HG02571 (cell line): ENCODE measurements around the gene SLC45A1.
"Not testable (repeated sequence)": the region's sequence is repeated elsewhere in the genome, so short reads cannot be mapped to it uniquely, and the experiment has no call there.

Experiments
- ATAC-seq: cut with Tn5 transposase; IDR thresholded peaks from one replicate; pipeline ENCODE4 v1.9.1; 2021; ENCODE audit warnings: mild to moderate bottlenecking, moderate library complexity; ENCODE audit not compliant: unreplicated experiment

The SLC45A1 gene

DNA sequence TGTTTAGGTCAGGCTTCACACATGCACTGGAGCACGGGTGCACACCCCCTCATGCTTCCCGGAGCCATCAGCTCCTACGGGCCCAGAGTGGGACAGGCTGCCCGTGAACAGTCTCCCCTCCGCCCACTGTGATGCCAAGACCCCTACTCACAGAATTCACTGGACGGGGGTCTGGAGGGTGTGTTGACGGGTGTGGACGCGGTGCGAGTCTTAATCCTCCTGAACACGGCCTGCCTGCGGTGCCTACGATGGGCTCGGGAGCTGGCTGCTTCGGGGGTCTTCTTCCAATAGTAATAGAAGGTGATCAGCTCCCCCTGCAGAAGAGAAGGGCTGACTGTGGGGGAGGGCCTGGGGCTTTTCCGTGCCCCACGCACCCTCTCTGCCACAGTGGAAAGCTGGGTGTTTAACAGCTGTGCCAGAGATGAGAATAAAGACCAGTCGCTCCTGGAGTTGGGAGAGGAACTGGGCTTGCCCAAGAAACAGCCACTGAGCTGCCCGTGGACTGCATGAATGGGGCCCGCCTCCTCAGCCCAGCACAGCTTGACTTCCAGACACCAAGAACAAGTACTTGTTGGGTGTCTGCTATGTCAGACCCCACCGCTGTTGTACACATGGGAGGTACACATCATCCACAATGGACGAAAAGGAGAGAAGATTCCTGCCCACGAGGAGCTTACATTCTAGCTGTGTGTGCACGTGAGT lies 47.9 kb downstream of the SLC45A1 start:
- no peak for ATAC-seq

DNA sequence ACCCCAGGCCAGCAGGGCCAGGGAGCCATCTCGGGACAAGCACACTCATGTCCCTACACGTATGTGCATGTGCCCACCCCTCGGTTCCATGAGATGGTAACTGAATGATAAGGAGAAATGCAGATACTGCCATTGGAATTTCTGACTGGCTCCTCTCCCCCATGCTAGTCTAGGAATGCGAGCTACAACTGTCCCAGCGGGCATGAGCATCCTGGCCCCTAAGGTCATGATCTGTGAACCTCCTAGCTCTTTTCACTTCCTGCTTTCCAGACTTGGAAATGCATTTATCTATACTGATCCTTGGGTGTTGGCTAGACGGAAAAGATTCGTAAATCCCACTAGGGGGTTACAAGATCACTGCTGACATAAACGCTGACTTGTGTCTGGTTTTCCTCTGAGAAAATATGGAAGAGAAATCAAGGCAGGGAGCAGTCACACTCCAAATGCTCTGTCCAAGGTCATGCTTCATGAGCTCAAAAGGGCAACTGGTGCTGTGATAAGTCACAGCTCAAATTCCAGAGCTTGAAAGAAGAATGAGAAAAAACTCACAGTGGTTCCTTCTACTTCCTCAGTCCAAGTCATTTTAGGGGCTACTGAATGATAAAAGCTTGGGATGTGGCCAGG lies 49.8 kb downstream of the SLC45A1 start:
- ATAC-seq = no peak

DNA sequence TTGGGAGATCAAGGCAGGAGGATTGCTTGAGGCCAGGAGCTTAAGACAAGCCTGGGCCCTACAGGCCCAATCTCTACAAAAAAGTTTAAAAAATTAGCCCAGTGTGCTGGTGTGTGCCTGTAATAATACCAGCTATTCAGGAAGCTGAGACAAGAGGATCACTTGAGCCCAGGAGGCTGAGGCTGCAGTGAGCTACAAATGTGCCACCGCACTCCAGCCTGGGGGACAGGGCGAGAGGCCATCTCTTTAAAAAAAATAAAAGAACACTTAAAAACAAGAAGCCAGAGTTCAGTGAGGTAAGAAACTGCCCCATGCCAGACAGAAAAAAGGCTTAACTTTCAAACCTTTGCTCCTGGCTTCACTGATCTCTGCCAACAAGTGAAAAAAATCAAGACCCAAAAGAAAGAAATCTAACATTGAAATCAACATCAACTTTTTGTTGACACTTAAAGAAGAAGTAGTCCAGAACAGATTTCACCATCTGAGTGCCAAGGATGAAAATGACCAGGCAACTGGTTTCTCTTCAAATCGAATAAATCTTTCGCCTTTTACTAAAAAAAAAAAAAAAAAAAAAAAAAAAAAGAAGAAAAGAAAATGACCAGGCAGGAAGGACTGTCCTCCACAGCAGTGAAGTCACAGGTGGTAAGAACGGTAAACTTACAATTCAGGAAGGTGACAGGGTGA lies 51.2 kb downstream of the SLC45A1 start:
- no peak for ATAC-seq

DNA sequence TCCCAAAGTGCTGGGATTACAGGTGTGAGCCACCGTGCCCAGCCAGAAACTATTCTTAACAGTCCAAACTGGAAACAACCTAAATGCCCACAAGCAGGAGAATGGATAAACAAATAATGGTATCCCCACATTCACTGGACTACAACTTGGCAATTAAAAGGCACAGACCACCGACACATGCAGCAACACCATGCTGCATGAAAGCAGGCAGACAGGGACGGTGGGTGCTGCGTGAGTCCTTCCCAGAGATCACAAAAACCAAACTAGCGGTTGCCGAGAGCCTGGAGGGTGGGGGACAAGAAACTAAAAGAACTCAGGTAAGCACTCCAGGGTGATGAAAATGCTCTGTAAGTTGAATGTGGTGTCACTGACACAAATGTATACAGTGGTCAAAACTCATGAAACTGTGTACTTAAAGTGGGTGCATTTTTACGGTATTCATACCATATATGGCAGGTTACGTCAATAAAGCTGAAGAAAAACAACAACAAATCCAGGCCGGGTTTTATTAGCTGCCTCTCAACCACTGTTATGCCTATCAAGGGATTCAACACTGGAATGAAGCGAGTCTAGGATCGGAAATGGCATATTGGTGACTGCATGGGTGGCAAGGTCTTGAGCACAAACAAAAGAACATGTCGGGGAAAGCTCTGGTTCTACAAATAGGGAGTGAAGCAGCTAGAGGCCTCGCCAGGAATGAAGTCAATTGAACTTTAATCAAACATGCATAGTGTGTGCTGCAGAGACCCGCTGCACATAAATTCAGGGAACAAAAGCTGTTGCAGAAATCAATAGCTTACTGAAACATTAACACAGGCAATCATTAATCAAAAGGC lies 52.4 kb downstream of the SLC45A1 start:
- no peak for ATAC-seq

DNA sequence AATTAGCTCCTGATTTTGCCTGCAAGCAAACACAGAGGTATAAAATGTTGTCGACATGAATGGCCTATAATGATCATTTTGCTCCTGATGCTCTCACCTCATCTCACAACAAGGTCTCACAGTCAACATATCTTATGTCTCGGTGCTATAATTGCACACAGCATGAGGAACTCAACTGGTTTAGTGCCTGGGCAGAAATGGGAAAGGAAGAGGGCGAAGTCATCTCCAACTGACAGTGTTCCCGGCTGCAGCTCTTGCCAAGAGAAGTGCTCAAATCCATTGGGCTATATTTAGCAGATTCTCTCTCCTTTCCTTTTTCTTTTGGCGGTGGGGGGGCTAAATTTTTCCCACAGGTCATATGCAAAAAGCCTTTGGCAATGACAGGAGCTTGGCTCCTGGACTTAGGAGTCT lies 53.0 kb downstream of the SLC45A1 start:
- ATAC-seq = no peak

DNA sequence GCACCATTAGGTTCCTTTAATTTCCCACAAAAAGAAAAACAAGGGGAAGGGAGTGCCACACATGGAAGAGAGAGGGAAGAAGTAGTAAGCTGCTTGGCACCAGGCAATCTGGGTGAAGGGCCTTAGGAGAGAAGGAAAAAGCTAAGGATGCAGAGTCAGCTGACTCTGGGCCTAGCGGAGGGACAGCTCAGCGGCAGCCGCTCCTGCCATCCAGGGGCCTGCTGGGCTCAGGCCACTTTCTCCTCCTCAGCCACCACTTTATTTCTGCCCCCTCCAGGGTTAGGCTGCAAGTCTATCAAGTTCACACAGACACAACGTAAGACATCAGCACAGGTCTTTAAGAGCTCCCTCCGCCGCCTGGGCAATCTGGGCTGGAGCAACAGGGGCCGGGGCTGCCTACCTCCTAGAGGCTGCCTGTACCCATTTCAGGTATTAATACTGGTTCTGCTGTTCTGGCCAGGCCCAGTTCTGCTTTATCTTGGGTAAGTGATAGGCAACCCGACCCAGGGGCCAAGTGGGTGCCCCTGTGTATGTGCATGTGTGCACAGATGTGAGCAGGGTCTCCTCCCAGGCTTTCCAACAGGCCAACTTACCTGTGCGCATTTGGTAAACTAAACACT lies 53.6 kb downstream of the SLC45A1 start:
- no peak for ATAC-seq

DNA sequence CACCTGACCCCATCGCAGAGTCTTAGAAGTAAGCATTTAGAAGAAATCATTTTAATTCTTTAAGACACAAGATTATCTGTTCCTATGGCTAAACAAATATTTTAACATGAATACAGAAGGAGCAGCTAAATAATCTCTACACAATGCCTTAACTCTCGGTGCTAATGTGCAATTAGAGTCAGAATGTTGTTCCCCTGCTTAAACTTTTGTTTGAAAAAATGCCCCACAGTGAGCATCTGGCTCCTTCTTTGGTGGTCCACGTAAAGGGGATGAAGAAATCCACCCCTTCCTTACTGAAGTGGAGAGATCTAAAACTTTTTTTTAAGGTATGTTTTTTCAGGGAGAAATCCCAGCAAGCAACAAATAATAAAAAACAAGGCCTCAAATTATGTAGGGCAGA lies 55.2 kb downstream of the SLC45A1 start:
- no peak for ATAC-seq

DNA sequence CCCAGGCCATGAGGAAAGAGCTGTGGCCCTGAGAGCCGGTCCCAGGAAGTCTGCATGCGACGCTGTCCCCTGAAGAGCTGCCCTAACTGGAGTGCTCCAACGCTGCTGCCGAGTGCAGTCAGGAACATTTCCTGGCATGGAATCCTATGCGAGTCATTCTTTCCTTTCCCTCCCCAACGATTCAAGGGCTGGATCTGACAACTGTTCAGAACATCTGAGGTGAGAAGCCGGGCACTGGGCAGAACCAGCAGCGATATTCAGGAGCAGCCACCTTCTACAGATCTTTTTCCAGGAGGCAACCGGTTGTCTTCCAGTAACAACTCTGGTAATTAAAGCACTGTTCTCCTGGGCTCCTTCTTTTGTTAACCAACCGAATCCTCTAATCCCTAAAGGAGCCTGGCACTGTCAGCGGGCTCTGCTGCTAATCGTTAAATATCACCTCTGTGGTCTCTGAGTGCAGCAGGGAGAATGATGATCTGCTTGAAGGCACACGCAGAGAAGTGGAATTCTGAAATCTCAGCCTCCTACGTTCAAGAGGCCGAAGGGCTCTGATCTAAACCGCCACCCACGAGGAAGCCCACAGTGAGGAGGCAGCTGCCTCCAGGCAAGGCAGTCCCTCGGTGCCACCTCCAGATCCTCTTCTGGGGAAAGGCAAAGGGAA lies 55.8 kb downstream of the SLC45A1 start:
- no peak for ATAC-seq

DNA sequence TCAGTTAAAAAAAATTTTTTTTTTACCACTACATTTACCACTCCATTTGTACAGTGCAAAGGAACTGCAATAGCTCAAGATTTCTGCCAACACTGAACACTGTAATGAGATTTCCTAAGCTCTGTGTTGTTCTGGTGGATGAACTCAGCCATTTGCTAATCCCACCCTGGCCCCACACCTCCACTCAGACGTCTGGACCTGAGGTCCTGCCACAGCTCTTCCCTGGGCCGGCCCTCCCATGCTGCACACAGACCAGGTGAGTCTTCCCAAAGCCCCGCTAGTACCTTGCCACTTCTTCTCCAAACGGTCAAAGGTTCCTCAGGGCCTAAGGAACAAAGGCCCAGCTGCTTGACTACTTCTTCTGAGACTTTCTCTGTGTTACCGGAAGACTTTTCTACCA lies 56.4 kb downstream of the SLC45A1 start:
- no peak for ATAC-seq

DNA sequence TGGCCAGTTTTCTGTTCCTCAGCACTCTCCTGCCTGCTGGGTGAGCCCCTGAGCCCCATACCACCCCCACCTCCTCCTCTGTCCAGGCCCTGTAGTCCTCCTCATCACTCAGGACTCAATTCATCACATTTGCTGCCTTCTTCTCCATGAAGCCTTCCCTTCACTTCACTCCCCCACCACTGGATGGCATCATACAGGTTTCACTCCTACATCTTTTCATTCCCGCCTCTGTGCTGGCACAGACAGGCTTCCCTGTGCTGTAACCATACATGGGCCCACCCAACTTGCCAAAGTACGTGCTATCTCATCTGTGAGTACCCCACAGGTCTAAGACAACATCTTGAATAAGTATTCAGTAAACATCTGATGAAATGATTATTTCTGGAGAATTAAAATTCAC lies 56.9 kb downstream of the SLC45A1 start:
- no peak for ATAC-seq

DNA sequence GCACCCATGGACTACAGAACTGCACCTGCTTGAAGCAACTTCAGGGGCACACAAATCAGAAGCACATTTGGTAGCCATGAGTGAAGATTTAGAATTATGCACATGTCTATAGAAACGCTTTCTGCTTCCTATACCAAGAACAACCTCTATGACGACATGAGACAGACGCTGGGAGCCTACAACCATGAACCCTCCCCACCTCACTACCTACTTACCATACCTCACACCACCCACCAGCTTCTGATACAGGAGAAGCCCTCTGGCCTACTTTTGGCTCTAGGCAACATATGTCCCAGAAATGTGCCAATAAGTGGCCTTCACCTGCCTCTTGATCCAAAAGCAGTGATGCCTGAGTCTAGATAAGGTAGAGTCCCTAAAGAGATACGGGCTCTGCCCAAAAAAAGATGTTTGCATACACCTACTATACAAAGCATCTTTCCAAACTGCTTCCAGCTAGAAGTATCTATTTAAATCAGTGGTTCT lies 58.5 kb downstream of the SLC45A1 start:
- ATAC-seq = no peak

DNA sequence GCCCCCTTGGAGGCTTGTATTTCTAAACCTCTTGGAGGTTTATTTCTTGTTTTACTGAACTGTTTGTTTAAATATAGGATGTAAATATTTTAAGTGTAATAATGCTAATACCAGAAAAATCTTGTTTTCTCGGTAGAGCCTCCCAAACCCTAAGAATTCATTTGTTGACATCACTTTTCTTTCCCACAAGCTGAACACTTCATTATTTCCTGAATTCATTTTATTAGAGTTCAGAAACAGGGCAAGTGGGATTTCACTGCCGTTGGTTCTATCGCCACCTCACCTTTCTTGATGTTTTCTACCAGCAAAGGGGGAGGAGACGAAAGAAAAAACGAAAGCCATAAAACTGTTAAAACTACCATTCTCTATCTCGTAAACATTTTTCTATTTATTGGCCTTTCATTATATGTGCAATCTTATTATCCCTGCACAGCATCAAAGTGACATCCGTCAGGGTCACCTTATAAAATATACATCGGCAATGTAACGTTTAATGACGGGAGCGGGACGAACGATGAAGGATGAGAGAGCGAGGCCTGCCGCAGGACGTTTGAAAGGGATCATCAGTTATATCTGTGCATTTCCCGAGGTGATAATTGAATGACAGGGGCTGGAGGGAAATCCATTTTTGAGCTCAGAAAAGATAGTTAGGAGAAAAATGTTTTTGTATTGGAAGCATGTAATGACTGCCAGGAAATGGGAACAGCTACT lies 59.5 kb downstream of the SLC45A1 start:
- ATAC-seq = no peak

DNA sequence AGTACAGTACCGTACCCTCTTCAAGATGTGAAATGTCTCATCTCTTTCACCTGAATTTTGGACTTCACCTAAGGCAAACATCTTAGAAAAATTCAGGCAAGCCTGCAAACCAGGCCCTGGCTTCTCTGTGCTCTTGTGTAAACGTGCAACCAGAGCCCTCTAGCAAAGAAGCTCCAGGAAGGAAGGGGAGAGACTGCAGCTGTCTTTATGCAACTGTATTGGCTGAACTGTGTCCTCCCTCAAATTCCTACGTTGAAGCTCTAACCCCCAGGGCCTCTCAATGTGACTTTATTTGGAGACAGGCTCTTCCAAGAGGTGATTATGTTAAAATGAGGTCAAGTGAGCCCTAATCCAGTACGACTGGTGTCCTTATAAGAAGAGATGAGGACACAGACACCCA lies 60.3 kb downstream of the SLC45A1 start:
- ATAC-seq = no peak

DNA sequence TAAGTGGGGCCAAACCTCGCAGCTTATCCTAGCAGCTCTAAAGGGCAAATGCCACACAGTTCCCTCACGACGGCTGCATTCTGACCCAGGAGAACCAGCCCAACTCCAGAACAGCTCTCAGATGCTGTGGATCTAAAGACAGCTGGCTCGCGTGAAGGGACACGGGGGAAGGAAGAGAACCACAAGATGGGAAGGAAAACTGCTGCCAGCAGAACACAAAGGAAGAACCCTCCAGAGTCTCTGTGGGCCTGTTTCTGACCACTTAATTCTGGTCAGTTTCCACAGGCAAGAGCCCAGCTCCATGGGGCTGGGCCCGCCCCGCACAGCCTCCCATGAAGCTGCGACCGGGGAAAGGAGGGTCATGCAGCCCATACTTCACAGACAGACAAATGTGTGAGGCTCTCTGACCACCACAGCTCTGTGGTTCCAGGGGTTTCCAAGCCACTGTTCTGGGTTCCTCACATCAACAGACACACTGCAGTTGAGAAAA lies 61.1 kb downstream of the SLC45A1 start:
- ATAC-seq = no peak

DNA sequence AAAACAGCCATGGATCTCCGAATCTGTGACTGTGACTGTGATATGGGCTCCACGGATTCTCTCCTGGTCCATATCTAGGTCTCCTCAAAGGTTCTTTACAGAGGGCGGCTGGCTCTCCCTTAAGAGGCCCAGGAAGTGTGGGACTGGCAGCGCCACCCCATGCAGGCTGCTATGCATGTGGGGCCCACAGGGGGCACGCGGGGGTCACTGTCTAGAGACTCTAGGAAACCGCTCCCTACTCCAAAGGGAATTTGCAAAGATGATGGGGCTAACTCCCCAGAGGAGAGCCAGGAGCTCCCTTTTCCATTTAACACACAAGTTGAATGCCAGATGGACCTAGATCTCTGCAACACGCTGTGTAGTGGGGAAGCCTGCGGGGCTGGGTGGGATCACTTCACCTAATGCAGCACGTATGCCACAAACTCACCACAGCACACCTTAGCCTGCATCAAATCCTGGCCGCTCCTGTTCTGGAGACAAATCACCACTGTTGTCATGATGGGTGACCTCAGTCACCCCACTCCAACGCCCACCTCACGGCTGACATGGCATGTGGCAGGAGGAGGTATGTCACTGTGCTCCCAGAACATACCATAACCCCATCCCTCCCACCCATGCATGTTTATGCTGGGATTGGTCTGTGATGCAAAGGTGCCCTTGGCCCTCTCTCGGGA lies 61.7 kb downstream of the SLC45A1 start:
- no peak for ATAC-seq

DNA sequence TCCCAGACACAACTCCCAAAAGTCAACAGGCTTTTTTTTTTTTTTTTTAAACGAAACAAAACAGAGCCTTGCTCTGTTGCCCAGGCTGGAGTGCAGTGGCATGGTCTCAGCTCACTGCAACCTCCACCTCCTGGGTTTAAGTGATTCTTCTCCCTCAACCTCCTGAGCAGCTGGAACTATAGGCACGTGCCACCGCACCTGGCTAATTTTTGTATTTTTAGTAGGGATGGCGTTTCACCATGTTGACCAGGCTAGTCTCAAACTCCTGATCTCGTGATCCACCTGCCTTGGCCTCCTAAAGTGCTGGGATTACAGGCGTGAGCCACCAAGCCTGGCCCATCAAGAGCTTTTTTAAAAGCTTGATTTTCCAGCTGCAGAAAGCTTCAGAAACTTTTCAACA lies 62.4 kb downstream of the SLC45A1 start:
- ATAC-seq = not testable (repeated sequence)

DNA sequence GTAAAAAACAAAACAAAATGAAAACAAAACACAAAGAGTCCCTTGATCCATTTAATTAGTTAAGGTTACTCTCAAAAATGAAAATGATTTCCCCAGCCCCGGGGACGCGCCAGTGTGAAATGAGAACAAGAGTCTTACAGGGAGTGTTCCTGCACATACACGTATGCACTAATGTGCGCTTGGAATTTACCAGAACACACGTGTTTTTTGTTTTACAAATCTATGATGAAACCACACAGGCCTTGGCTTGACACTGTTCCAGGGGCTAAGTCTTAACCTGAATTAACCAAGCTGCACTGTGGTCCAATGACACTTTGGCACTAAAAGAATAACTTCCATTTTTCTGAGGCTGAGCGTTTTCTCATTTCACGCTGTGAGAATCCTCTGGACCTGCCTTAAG lies 63.7 kb downstream of the SLC45A1 start:
- no peak for ATAC-seq

DNA sequence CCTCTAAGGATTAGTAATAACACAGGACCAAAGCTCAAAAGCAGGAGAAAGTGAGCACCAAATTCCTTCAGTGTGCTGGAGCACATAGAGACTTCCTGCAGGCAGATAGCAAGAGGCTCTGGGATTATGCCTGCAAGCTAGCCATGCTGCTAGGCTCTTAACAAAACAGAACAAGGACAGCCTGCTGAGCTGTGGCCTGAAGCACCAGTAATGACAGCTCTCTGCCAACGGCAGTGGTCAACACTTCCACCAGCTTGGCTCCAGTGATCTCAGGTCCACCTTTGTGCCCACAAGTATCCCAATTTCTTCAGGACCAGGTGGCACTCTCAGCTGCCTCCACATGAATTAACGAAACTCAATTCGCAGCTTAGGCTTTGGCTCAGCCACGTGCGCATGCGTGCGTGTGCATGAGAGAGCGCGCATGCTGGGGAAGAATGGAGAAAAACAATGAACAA lies 64.2 kb downstream of the SLC45A1 start:
- no peak for ATAC-seq
